Activated T-helper 9 cell treated with anti-CD3 and anti-CD28 coated beads, Interleukin-2, amount 50 U/mL, for 16 hours (primary cell): Measurements from ENCODE around the gene NOA1.

Source experiments
- DNase-seq: peaks from one replicate; pipeline ENCODE4 v3.0.0-alpha.2; 2020; ENCODE audit warnings: low read depth

The NOA1 gene

GRCh38 chr4:56977321-56978012 lies at the start of gene NOA1:
Gene NOA1 (minus strand): TSS chr4:56977606. CDS start chr4:56977585, 21 bp downstream.
- DNase-seq = peak; percentile 97

- no peak for DNase-seq
These were observed 45.7 kb upstream of the NOA1 start for GRCh38 chr4:57023104-57023503.

- DNase-seq = no peak
These were observed 43.2 kb upstream of the NOA1 start for GRCh38 chr4:57020467-57021101.

- DNase-seq = no peak
These were observed 41.6 kb upstream of the NOA1 start for GRCh38 chr4:57018980-57019379.

GRCh38 chr4:57013543-57014120 lies 36.2 kb upstream of the NOA1 start:
- DNase-seq = no peak

- DNase-seq = no peak
These were observed 22.3 kb upstream of the NOA1 start for GRCh38 chr4:56999751-57000150.

GRCh38 chr4:56995525-56995924 lies 18.1 kb upstream of the NOA1 start:
- DNase-seq = no peak

GRCh38 chr4:56990109-56990905 lies 12.9 kb upstream of the NOA1 start:
- DNase-seq = no peak

GRCh38 chr4:56986952-56987351 lies 9.5 kb upstream of the NOA1 start:
- DNase-seq = no peak

GRCh38 chr4:56986192-56986591 lies 8.8 kb upstream of the NOA1 start:
- no peak for DNase-seq

- DNase-seq = no peak
These were observed 4.4 kb upstream of the NOA1 start for GRCh38 chr4:56981795-56982201.

GRCh38 chr4:56979421-56980072 lies 2.1 kb upstream of the NOA1 start:
- DNase-seq = no peak

GRCh38 chr4:56978750-56979303 lies 1.4 kb upstream of the NOA1 start, which contains the start of gene POLR2B:
Gene POLR2B (plus strand): TSS chr4:56978896. CDS start chr4:56978986, 90 bp downstream.
- DNase-seq = peak; percentile 81

GRCh38 chr4:56976837-56977320 lies 527 bp downstream of the NOA1 start:
- DNase-seq = peak; percentile 43

GRCh38 chr4:56976283-56976836 lies 1.0 kb downstream of the NOA1 start:
- no peak for DNase-seq

- no peak for DNase-seq
These were observed 4.1 kb downstream of the NOA1 start for GRCh38 chr4:56973336-56973735.

- DNase-seq = no peak
These were observed 4.6 kb downstream of the NOA1 start for GRCh38 chr4:56972809-56973208.

GRCh38 chr4:56972389-56972788 lies 5.0 kb downstream of the NOA1 start:
- no peak for DNase-seq

GRCh38 chr4:56971383-56971782 lies 6.0 kb downstream of the NOA1 start:
- no peak for DNase-seq

GRCh38 chr4:56961107-56961500 lies 16.3 kb downstream of the NOA1 start:
- no peak for DNase-seq

GRCh38 chr4:56959100-56959499 lies 18.3 kb downstream of the NOA1 start:
- no peak for DNase-seq
